Epithelial cell of esophagus (primary cell): Measurements from ENCODE around the gene RARS2.

Experiments
- DNase-seq: peaks from one replicate; pipeline ENCODE4 v3.0.0; 2010; ENCODE audit warnings: low read depth
- H3K4me3 ChIP-seq: 2 replicates; pipeline ENCODE4 v1.5.1; 2011; ENCODE audit warnings: mild to moderate bottlenecking, low read length, control low read depth
- TF ChIP-seq, protein P1 (sequence below): IDR thresholded peaks from 2 replicates; pipeline ENCODE4 v1.5.1; 2011; ENCODE audit warnings: low read depth, mild to moderate bottlenecking, low read length, control low read depth, inconsistent platforms; ENCODE audit not compliant: insufficient read depth; ENCODE audit errors: missing control alignments

RARS2 gene

DNA sequence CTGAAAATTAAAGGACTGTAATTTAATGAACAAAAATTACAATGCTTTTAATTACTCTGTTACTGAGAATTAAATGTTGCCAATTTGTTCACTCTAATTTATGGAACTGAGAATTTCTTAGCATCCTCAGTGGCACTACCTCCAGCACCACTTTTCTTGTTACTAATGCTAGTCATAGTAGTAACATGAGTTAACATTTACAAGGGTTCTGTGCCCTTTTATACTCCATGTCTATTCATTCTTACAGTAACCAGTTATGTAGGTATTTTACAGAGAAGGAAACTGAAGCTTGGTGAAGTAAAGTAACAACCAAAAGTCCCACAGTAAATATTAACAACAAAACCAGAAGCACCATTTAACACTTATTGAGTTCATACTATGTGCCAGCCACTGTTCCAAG is 34.3 kb downstream of the RARS2 start:
- no peak for DNase-seq
- no peak overlapping the region for H3K4me3 ChIP-seq
- TF ChIP-seq, protein P1, sequence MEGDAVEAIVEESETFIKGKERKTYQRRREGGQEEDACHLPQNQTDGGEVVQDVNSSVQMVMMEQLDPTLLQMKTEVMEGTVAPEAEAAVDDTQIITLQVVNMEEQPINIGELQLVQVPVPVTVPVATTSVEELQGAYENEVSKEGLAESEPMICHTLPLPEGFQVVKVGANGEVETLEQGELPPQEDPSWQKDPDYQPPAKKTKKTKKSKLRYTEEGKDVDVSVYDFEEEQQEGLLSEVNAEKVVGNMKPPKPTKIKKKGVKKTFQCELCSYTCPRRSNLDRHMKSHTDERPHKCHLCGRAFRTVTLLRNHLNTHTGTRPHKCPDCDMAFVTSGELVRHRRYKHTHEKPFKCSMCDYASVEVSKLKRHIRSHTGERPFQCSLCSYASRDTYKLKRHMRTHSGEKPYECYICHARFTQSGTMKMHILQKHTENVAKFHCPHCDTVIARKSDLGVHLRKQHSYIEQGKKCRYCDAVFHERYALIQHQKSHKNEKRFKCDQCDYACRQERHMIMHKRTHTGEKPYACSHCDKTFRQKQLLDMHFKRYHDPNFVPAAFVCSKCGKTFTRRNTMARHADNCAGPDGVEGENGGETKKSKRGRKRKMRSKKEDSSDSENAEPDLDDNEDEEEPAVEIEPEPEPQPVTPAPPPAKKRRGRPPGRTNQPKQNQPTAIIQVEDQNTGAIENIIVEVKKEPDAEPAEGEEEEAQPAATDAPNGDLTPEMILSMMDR, result no peak

DNA sequence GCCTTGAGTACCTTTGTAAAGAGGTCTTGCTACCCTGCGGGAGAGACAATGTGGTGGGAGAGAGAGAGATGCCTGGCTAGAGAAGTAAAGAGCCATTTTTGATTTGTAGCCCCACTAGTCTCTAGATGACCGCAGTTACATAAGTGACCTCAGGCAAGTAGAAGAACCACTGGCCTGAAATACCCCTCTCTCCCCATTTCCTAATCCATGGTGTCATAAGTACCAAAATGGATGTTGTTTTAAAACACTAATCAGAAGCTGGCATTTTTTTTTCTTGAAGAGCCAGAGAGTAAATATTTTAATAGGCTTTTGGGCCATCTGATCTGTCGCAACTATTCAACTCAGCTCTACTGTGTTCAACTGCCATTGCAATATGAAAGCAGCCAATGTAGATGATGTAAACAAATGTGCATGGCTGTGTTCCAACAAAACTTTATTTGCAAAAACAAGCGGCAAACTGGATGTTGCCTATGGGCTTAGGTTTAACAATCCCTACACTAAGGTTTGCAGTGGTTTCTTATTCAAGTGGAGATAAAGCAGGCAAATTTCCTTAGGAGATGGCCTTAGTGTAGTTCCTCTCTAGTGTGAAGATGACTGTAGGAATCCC is 36.5 kb downstream of the RARS2 start:
- DNase-seq, result no peak
- TF ChIP-seq, protein P1, result no peak
- H3K4me3 ChIP-seq, result no peak overlapping the region

DNA sequence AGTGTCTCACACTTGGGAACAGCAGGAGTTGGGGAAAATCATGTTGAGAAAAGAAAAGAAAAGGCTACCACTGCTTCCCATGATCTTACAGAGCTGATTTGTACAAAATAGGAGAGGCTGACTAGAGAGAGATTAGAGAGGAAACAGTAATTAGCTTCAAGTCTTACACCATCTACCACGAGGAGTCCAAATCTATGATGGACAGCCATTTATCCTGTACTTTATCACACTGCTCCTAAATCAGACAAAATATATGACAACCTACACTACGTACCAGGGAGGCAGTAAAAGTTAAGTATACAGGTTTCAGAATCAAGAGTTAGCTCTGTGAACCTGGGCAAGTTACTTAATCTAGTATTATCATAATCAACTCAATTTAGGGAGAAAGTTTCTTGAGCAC is 38.0 kb downstream of the RARS2 start:
- H3K4me3 ChIP-seq, result no peak overlapping the region
- no peak for DNase-seq
- TF ChIP-seq, protein P1, result no peak

DNA sequence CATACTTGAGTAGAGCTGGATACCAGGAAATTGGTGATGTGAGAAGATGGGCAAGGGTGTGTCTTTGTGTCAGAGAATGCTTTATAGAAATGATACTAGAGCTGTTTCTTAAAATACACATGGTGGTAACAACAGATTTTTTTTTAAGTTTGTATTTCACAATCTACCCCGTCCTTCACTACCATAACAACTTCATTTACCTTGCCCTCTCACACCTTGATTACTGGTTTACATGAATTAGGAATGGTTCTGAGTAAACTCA is 45.4 kb downstream of the RARS2 start:
- no peak overlapping the region for H3K4me3 ChIP-seq
- TF ChIP-seq, protein P1, result no peak
- no peak for DNase-seq

DNA sequence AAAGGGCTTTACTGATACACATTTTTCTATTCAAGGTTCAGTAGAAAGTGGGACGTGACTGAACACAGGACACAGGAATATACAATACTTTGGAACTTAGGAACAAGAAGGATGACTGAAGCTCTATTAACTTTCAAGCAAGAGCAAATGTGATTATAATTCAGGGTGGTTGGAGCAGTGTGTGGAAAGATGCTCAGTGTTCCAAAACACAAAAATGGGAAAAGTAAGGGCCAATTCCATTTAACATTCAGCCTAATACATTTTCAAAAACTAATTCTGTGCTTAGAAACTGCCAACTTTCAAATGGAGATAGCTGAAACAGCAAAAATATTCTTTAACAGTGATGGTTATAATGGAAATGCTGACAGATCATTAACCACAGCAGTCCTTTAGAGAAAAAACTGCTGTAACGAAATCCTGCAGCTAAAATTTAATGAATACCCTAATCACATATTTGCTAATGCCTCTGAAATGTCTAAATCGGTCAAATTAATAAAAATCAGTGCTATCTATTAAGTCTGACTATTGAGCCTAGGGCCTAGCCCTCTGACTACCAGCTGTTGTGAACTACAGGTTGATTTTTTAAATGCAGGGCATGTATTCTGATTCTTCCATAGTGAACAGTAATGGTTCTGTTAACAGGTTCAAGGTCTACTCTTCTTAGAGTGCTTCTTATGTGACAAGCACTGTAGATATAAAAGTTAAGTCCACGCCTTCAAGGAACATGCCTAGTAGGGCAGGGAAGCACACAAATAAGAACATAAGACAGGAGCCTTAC is 45.9 kb downstream of the RARS2 start:
- DNase-seq, result no peak
- H3K4me3 ChIP-seq, result no peak overlapping the region
- TF ChIP-seq, protein P1, result no peak

DNA sequence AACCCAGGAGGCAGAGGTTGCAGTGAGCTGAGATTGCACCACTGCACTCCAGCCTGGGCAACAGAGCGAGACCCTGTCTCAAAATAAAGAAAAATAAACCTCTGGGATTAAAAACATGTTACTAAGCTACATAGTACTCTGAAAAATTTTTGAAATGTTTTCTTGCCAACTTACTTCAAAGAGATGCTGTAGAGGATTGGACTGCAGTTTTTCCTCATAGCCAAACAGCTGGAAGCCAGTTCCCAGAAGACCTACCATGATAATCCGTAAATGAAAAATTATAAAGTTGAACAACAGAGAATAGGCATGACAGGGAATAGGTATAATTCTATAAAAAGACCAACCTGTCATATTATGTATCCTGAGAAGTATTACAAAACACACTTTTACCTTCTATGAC is 48.0 kb downstream of the RARS2 start:
- H3K4me3 ChIP-seq, result no peak overlapping the region
- DNase-seq, result no peak
- TF ChIP-seq, protein P1, result no peak

DNA sequence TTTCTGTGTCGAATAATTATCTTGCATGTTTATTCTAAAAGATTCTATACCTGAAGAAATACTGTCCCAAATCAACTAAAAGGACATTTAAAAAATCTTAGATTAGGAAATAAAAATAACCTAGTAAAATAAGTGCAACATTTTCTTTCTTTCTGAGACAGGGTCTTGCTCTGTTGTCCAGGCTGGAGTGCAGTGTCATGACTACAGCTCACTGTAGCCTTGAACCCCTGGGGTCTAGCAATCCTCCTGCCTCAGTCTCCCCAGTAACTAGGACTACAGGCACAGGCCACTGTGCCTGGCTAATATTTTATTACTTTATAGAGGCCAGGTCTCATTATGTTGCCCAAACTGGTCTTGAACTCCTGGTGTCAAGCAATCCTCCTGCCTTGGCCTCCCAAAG is 48.7 kb downstream of the RARS2 start:
- H3K4me3 ChIP-seq, result no peak overlapping the region
- no peak for DNase-seq
- TF ChIP-seq, protein P1, result no peak
